ENCODE data around the gene SLC18A2. TPM values are rescaled to one million over a fixed set of nuclear protein-coding genes. Genes with fewer than 3 reads are reported as not detected.
"Not testable (repeated sequence)": the region's sequence is repeated elsewhere in the genome, so short reads cannot be mapped to it uniquely, and the experiment has no call there.

Gene SLC18A2
- total RNA-seq, 1 donor from 2014 or later = not detected

GRCh38 chr10:117277675-117278074 is 36.8 kb downstream of the SLC18A2 start:
- DNase-seq (ENCODE audit: low spot score) = no peak
- Mint-ChIP-seq H3K9me3 (ENCODE audit: low read depth) (no peaks in the 10 kb centered on the region), H3K36me3 (ENCODE audit: low read depth) (peaks cover 2% of the 10 kb centered on the region), H3K4me1 (ENCODE audit: low read depth) (peaks cover 8% of the 10 kb centered on the region), H3K27me3 (ENCODE audit: low read depth) (no peaks in the 10 kb centered on the region), H3K27ac (ENCODE audit: unreplicated experiment) (no peak overlapping the region), H3K4me3 (ENCODE audit: unreplicated experiment) (no peak overlapping the region)
- TF ChIP-seq, protein P1, sequence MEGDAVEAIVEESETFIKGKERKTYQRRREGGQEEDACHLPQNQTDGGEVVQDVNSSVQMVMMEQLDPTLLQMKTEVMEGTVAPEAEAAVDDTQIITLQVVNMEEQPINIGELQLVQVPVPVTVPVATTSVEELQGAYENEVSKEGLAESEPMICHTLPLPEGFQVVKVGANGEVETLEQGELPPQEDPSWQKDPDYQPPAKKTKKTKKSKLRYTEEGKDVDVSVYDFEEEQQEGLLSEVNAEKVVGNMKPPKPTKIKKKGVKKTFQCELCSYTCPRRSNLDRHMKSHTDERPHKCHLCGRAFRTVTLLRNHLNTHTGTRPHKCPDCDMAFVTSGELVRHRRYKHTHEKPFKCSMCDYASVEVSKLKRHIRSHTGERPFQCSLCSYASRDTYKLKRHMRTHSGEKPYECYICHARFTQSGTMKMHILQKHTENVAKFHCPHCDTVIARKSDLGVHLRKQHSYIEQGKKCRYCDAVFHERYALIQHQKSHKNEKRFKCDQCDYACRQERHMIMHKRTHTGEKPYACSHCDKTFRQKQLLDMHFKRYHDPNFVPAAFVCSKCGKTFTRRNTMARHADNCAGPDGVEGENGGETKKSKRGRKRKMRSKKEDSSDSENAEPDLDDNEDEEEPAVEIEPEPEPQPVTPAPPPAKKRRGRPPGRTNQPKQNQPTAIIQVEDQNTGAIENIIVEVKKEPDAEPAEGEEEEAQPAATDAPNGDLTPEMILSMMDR (IDR thresholded peaks at IDR 0.05) = no peak

DNA sequence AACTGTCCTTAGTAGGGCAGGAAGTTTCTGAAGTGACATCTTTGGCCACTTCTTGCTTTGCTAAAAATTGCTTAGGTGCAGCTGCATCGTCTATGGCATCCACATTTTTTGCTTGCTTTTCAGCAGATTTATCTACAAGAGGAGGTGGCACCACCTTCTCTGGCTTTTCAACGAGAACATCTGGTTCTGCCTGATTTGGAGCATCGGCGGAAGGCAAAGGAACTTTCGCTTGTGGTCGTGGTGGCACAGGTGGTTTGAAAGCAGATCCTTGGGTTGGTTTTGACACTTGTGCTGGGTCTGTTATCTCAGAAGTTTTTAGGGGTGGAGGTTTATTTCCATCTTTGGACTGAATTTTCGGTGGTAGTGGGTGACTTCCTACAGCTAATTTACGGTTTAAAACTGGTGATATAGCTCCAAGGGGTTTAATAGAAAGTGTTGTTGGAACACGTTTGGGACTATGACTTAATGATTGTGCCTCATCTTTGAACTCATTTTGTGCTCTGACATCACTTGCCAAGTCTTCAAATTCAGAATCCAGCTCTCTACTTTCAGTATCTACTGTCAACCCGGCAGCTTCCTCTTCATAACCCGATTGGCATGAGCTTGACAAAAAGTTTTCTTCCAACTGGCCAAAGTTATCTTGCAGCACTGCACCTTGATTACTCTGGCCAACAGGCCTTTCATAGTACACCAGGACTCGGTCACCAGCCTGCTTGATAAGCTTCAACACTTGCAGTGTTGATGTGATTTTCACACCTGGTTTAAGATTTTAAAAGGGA is 44.0 kb downstream of the SLC18A2 start:
- Mint-ChIP-seq H3K9me3 (ENCODE audit: low read depth) (no peaks in the 10 kb centered on the region), H3K36me3 (ENCODE audit: low read depth) (peaks cover 20% of the 10 kb centered on the region), H3K27me3 (ENCODE audit: low read depth) (no peaks in the 10 kb centered on the region), H3K4me1 (ENCODE audit: low read depth) (peaks cover 4% of the 10 kb centered on the region), H3K4me3 (ENCODE audit: unreplicated experiment) (no peak overlapping the region), H3K27ac (ENCODE audit: unreplicated experiment) (no peak overlapping the region)
- TF ChIP-seq, protein P1 (IDR thresholded peaks at IDR 0.05) = no peak
- DNase-seq (ENCODE audit: low spot score) = no peak

- H3K36me3 Mint-ChIP-seq (ENCODE audit: low read depth); H3K27me3 Mint-ChIP-seq (ENCODE audit: low read depth); DNase-seq (ENCODE audit: low spot score); H3K27ac Mint-ChIP-seq (ENCODE audit: unreplicated experiment); H3K4me1 Mint-ChIP-seq (ENCODE audit: low read depth); H3K4me3 Mint-ChIP-seq (ENCODE audit: unreplicated experiment); H3K9me3 Mint-ChIP-seq (ENCODE audit: low read depth): not testable (repeated sequence)
Observed at GRCh38 chr10:117290872-117291271, 50.0 kb downstream of the SLC18A2 start.

DNA sequence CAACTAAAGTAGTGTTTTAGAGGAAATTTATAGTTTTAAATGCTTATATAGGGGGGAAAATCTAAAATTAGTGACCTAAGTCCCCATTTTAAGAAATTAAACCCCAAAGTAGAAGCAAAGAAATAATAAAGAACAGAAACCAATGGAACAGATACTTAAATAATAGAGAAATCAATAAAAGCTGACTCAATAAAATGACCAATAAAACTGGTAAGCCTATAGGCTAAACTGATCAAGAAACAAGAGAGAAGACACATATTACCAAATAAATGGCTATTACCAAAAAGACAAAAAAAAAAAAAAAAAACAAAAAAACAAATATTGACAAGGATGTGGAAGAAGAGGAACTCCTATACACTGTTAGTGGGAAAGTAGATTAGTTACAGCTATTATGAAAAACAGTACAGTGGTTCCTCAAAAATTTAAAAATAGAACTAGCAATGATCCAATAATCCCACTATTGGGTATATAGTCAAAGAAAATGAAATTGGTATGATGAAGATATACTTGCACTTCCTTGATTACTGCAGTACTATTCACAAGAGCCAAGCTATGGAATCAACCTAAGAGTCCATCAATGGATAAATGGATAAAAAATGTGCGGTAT is 53.2 kb downstream of the SLC18A2 start:
- Mint-ChIP-seq H3K27me3 (ENCODE audit: low read depth) (no peaks in the 10 kb centered on the region), H3K4me1 (ENCODE audit: low read depth) (peaks cover 4% of the 10 kb centered on the region), H3K9me3 (ENCODE audit: low read depth) (peaks cover 3% of the 10 kb centered on the region), H3K4me3 (ENCODE audit: unreplicated experiment) (no peak overlapping the region), H3K36me3 (ENCODE audit: low read depth) (peaks cover 4% of the 10 kb centered on the region), H3K27ac (ENCODE audit: unreplicated experiment) (no peak overlapping the region)
- DNase-seq (ENCODE audit: low spot score) = no peak
- TF ChIP-seq, protein P1 (IDR thresholded peaks at IDR 0.05) = no peak

GRCh38 chr10:117294735-117295134 is 53.8 kb downstream of the SLC18A2 start:
- peaks cover 4% of the 10 kb centered on the region for H3K4me1 Mint-ChIP-seq (ENCODE audit: low read depth)
- H3K36me3 Mint-ChIP-seq (ENCODE audit: low read depth) = peaks cover 2% of the 10 kb centered on the region
- no peak for DNase-seq (ENCODE audit: low spot score)
- no peak overlapping the region for H3K4me3 Mint-ChIP-seq (ENCODE audit: unreplicated experiment)
- H3K27ac Mint-ChIP-seq (ENCODE audit: unreplicated experiment) = no peak overlapping the region
- no peaks in the 10 kb centered on the region for H3K27me3 Mint-ChIP-seq (ENCODE audit: low read depth)
- TF ChIP-seq, protein P1 (IDR thresholded peaks at IDR 0.05) = no peak
- peaks cover 8% of the 10 kb centered on the region for H3K9me3 Mint-ChIP-seq (ENCODE audit: low read depth)

Measured in chondrocyte (in vitro differentiated cells).